Jurkat, Clone E6-1 (cell line): ENCODE data around the gene ADRA2B.

ENCODE experiments used
- DNase-seq: peaks from one replicate; pipeline ENCODE4 v3.0.0-alpha.2; 2011; ENCODE audit warnings: low read depth, low spot score
- H3K4me3 ChIP-seq: 2 replicates; pipeline ENCODE4 v1.5.1; 2011; ENCODE audit warnings: mild to moderate bottlenecking, low read length, control low read depth, moderate library complexity

The ADRA2B gene

GRCh38 chr2:96140941-96141623 lies 24.7 kb upstream of the ADRA2B start:
- no peak overlapping the region for H3K4me3 ChIP-seq
- DNase-seq, result no peak

DNA sequence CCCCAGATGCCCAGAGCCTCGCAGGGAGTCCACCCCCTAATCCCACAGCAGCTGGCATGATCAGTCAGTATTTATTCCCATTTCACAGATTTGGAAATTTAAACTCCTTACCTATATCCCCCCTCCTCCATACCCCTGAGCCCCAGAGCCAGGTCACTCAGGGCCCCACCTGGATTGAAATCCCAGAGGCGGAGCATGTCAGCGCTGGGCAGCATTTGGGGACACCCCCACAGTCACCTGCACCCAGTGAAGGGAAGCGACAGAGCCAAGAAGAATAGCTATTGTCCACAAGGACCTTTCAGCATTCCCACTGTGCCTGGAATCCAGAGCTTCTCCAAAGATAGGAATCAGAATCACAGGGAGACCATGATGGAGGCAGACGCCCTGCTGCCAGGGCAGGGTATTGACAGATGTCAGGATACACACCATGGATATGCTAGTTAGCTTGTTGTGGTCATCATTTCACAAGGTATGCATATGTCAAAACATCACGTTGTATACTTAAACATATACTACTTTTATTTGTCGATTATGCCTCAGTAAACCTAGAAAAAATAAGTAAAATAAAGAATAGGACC lies 22.9 kb upstream of the ADRA2B start:
- no peak for DNase-seq
- H3K4me3 ChIP-seq, result no peak overlapping the region

DNA sequence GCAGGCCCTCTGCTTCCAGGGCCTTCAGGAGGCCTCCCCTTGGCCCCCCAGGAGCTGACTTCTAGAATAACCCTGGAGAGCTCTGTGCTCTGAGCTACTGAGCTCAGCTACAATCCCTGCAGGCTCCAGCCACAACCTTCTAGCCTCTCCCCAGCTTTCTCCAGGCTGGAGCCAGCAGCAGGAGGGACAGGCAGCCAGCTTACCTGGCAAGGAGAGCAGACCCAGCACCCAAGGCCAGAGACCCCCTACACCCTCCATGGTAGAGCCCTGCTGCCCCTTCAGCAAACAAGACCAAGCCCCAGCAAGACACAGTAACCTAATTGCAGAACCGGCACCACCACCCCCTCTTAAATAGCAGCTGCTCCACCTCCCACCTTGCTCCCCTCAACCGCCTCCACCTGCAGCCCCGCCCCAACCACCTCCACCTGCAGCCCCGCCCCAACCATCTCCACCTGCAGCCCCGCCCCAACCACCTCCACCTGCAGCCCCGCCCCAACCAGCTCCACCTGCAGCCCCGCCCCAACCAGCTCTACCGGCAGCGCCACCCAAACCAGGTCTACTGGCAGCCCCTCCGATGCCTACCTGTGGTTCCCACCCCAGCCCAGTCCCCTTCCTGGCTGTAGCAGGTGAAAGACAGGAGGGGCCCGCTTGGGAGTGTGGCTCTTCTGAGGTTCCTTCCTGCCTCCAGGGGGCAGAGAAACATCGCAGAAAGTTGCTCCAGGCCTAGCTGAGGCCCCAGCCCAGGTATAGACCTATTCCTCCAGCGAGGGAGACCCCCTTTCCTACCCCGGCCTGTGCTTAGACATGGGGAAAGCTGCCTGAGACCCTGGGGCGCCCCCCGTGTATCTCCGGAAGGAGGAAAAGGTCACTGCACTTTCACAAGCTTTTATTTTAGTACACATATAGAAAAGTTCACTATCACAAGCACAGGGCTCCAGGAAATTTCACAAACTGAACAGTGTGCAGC lies 22.1 kb upstream of the ADRA2B start, which contains the start of gene ASTL:
Gene ASTL (minus strand): TSS at position 324 of the 967 bp plus-strand sequence. CDS start 66 bp downstream, at position 258.
- no peak within 1 kb of the TSS for H3K4me3 ChIP-seq
- no peak for DNase-seq

GRCh38 chr2:96137321-96138178 lies 21.2 kb upstream of the ADRA2B start:
- DNase-seq, result no peak
- no peak overlapping the region for H3K4me3 ChIP-seq

DNA sequence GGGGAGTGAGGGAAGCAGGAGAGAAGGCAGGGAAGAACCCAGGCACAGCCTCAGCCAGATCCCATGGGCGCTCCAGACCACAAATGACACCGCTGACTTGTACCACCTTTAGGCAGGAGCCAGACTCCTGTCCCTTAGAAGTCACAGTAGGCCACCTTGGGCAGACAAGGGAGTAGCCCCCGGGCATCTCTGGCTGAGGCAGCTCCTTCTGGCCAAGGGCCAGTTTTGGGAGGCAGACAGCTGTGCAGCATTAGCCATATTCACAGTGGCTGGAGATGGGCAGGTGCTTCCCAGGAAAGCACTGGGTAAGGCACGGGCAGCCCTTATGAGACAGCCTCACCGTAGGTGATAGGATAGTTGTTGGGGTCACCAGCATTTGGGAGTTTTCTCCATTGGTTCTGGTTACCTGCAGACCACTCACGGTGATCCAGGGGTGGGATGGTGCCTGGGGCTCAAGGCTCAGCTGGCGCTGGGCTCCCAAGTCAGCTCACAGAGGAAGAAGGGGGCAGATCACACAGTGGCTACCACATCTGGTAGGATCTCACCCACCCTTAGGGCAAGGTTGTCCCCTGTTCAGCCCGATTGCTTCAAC lies 19.9 kb upstream of the ADRA2B start:
- DNase-seq, result no peak
- no peak overlapping the region for H3K4me3 ChIP-seq

DNA sequence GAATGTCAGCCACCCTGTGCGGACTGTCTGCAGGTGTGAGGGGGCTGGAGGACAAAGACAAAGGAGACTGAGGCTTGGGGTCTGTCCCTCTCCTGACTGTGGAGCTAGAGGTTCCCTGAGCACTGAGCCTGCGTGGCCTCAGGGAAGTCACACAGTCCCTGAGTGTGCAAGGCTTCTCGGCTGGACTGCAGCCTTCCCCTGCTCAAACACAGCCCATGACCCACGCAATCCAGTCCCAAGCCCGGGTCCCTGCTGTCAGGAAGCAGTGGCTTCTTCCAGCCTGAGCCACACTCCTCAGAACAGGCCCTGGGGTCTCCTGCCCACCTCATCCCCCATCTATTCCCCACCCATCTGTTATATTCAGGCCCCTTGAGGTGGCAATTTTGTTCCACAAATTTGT lies 19.2 kb upstream of the ADRA2B start:
- H3K4me3 ChIP-seq, result no peak overlapping the region
- no peak for DNase-seq

GRCh38 chr2:96135171-96135570 lies 18.8 kb upstream of the ADRA2B start:
- no peak for DNase-seq

GRCh38 chr2:96134421-96134820 lies 18.1 kb upstream of the ADRA2B start:
- H3K4me3 ChIP-seq, result no peak overlapping the region

More at GRCh38 chr2:96135171-96135570, 18.8 kb upstream of the ADRA2B start:
- no peak overlapping the region for H3K4me3 ChIP-seq

DNA sequence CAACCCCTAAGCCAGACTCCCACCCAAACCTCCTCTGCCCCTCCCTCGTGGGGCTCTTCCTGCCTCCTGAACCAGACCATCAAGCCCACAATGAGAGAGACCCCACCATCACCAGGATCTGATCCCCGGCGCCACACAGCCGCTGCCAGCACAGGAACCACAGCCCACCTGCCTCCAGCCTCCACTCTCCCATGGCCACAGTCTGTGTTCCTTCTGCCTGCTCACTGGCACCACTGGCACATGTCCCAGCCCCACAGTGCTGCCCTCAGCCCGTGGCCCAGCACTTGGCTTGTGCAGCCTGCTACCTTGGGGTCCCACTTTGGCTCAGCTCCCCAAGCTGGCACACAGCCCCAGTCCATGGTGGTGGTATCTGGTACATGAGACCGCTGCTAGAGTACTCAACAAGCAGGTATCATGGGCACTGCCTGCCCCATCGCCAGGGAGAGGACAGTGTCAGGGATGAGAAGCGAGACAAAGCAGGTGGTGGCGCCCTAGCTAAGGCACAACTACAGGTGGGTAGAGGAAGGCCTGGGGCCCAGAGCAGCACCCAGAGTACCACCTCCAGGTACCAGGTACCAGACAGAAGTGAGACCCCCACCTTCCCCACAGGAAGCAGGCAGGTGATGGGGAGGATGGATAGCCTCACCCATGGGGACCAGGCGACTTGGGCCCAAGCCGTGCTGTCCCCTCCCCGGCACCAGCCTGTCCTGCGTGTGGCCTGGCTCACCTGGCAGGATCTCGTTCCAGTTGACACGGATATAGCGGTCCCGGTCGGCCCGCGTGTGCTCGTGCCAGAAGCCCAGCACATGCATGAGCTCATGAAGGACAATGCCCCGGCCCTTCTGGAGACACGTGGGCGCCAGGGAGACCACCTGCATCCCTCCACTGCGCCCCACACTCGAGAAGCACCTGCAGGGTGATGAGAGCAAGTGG lies 15.7 kb upstream of the ADRA2B start:
- no peak for DNase-seq
- H3K4me3 ChIP-seq, result no peak overlapping the region

More at GRCh38 chr2:96134421-96134820, 18.1 kb upstream of the ADRA2B start:
- no peak for DNase-seq

GRCh38 chr2:96131152-96131812 lies 14.9 kb upstream of the ADRA2B start:
- no peak for DNase-seq
- no peak overlapping the region for H3K4me3 ChIP-seq

GRCh38 chr2:96130483-96130882 lies 14.1 kb upstream of the ADRA2B start:
- no peak for DNase-seq

DNA sequence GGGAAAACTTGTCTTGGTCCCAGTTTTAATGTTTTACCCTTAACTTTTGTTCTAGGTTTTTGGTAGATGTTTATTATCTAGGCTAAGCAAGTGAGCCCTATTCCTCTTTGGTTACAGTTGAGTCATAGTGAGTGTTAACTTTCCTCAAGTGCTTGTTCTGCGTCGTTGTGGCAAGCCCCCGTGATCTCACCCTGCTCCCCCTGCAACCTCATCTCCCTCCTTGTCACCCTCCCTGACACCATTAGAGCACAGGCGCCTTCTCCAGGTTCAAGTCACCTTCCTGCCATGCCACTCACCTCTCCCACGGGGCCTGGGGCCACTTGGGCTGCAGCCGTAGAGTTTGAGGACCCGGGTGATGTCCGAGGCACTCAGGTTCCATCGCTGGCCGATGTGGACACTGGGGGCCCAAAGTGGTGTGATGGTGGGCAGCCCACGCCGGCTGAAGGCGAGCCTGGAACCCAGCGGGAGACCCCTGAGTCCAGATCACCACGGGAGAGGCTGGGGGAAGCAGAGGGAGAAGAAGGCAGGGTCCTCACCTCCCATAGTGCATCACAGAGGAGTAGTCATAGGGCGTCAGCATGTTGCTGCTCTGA lies 13.3 kb upstream of the ADRA2B start:
- no peak for DNase-seq
- no peak overlapping the region for H3K4me3 ChIP-seq

More at GRCh38 chr2:96130483-96130882, 14.1 kb upstream of the ADRA2B start:
- no peak overlapping the region for H3K4me3 ChIP-seq

GRCh38 chr2:96128456-96128855 lies 12.1 kb upstream of the ADRA2B start:
- DNase-seq, result no peak
- H3K4me3 ChIP-seq, result no peak overlapping the region

DNA sequence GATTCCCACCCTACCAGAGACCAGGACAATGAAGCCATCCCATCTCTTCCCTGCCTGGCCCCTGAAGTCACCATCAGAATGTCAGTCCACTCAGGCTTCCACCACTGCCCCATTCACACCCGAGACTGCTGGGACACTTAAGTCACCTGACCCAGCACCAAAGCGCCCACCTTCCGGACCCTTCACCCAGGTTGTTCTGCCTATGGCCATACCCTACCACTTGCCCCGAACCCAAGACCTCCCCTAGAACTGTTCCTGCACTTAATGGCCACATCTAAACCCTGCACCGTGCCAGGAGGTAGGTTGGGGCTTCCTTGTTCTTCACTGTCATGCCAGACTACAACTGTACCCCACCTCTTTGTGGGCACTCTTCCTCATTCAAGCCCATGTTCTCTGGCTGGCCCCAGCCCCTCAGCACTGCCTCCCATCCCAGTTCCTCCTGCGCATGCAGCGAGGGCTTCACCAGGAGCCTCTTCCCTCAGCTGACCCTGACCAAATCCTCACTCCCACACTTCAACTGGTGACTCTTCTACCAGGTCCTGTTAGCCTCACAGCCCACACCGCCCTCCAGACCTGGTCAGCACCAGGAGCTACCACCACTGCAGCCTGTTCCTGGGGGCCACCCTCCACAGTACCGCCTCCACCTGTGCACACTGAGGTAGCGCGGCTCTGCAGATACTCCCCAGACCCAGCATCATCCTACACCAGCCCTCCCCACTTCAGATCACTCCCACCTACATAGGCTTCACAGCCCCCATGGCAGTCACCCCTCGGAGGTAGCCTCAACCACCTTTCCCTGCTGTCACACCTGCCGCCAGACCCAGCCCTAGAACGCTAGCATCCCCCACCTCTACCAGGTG lies 8.3 kb upstream of the ADRA2B start:
- H3K4me3 ChIP-seq, result no peak overlapping the region
- DNase-seq, result no peak

GRCh38 chr2:96123936-96124335 lies 7.6 kb upstream of the ADRA2B start:
- H3K4me3 ChIP-seq, result no peak overlapping the region
- no peak for DNase-seq

GRCh38 chr2:96123290-96123689 lies 6.9 kb upstream of the ADRA2B start:
- no peak for DNase-seq

More at GRCh38 chr2:96123290-96123689, 6.9 kb upstream of the ADRA2B start:
- H3K4me3 ChIP-seq, result no peak overlapping the region
